ENCODE results near the gene DCN.

The DCN gene

DNA sequence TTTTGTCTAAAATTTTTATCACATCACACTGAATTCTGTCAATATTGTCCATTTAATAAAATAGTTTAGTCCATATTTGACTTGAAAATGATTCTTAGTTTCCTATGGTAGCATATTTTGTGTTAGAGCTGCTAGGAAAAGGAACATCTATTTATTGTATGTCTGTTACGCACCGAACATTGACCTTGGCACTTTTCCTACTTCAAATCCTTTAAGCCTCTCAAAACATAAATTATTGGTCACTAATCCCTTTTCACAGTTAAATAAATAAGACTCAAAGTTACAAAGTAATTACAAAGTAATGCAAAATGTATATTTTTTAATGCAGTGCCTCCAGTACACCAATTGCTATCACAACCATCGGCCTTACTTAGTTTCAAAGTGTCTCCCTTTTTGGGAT, 28.5 kb downstream of the DCN start:
- Histone ChIP-seq H3K27me3 (ENCODE audit: control insufficient read depth in 3 of 3, insufficient read depth in 3 of 3, low read depth in 1 of 3, low read length in 3 of 3) (no peaks in the 10 kb centered on the region), H2AFZ (ENCODE audit: low read length) (no peak overlapping the region), H2BK5ac (ENCODE audit: low read length) (no peak overlapping the region), H3K14ac (ENCODE audit: low read length) (no peak overlapping the region), H2BK12ac (ENCODE audit: low read length) (no peak overlapping the region), H3K4me2 (ENCODE audit: insufficient read depth, low read length, poor library complexity, severe bottlenecking) (no peak overlapping the region), H3K23ac (ENCODE audit: low read depth, low read length, poor library complexity) (no peak overlapping the region), H3K9me3 (replicated peaks in 1 of 2; ENCODE audit: control insufficient read depth in 2 of 2, insufficient read depth in 1 of 2, low read depth in 1 of 2, low read length in 2 of 2) (no peaks in the 10 kb centered on the region), H3K4me1 (ENCODE audit: control insufficient read depth in 2 of 2, insufficient read depth in 1 of 2, low read depth in 1 of 2, low read length in 2 of 2) (peaks cover 0 to 3% of the 10 kb centered on the region in 2 donors), H3K18ac (ENCODE audit: low read length) (no peak overlapping the region), H2BK120ac (ENCODE audit: low read depth, low read length) (no peak overlapping the region), H3K4ac (ENCODE audit: low read length) (no peak overlapping the region), H3K79me1 (ENCODE audit: low read depth, low read length) (no peaks in the 10 kb centered on the region), H4K91ac (ENCODE audit: low read depth, low read length, poor library complexity) (no peak overlapping the region), H2BK15ac (ENCODE audit: low read length) (no peak overlapping the region), H3K36me3 (replicated peaks in 1 of 2; ENCODE audit: control insufficient read depth in 2 of 2, insufficient read depth in 2 of 2, low read length in 2 of 2) (no peaks in the 10 kb centered on the region), H2AK5ac (ENCODE audit: low read depth, low read length) (no peak overlapping the region), H3K9ac (ENCODE audit: low read depth, low read length, poor library complexity) (no peak overlapping the region), H4K8ac (ENCODE audit: low read depth, low read length) (no peak overlapping the region), H3K4me3 (ENCODE audit: low read length in 2 of 2) (no peak overlapping the region), H3K27ac (replicated peaks; ENCODE audit: low read length) (no peak overlapping the region)
- DNase-seq (ENCODE audit: low spot score) = no peak
- no CpG with 5 or more reads among the region's 3 CpGs for WGBS, 2 donors (ENCODE audit: extremely low coverage in 2 of 2, insufficient read length in 2 of 2, insufficient replicate concordance in 1 of 2)

- Histone ChIP-seq H3K9me3 (replicated peaks in 1 of 2; ENCODE audit: control insufficient read depth in 2 of 2, insufficient read depth in 1 of 2, low read depth in 1 of 2, low read length in 2 of 2) (no peaks in the 10 kb centered on the region), H3K4me3 (ENCODE audit: low read length in 2 of 2) (no peak overlapping the region)
These were observed 38.6 kb downstream of the DCN start for GRCh38 chr12:91144053-91144452.

GRCh38 chr12:91143206-91143605, 39.4 kb downstream of the DCN start:
- H2BK5ac ChIP-seq (ENCODE audit: low read length) = no peak overlapping the region
- H2AK5ac ChIP-seq (ENCODE audit: low read depth, low read length) = no peak overlapping the region
- no peaks in the 10 kb centered on the region for H3K79me1 ChIP-seq (ENCODE audit: low read depth, low read length)
- H3K4me2 ChIP-seq (ENCODE audit: insufficient read depth, low read length, poor library complexity, severe bottlenecking) = no peak overlapping the region
- H3K27me3 ChIP-seq (ENCODE audit: control insufficient read depth in 3 of 3, insufficient read depth in 3 of 3, low read depth in 1 of 3, low read length in 3 of 3) = no peaks in the 10 kb centered on the region
- WGBS, 2 donors (ENCODE audit: extremely low coverage in 2 of 2, insufficient read length in 2 of 2, insufficient replicate concordance in 1 of 2) = no CpG with 5 or more reads among the region's 3 CpGs
- H3K18ac ChIP-seq (ENCODE audit: low read length) = no peak overlapping the region
- no peak overlapping the region for H2BK120ac ChIP-seq (ENCODE audit: low read depth, low read length)
- no peak overlapping the region for H3K4me3 ChIP-seq (ENCODE audit: low read length in 2 of 2)
- no peak overlapping the region for H3K4ac ChIP-seq (ENCODE audit: low read length)
- no peaks in the 10 kb centered on the region for H3K9me3 ChIP-seq (replicated peaks in 1 of 2; ENCODE audit: control insufficient read depth in 2 of 2, insufficient read depth in 1 of 2, low read depth in 1 of 2, low read length in 2 of 2)
- H3K9ac ChIP-seq (ENCODE audit: low read depth, low read length, poor library complexity) = no peak overlapping the region
- H4K91ac ChIP-seq (ENCODE audit: low read depth, low read length, poor library complexity) = no peak overlapping the region
- no peak for DNase-seq (ENCODE audit: low spot score)
- no peaks in the 10 kb centered on the region for H3K4me1 ChIP-seq (ENCODE audit: control insufficient read depth in 2 of 2, insufficient read depth in 1 of 2, low read depth in 1 of 2, low read length in 2 of 2)
- no peak overlapping the region for H2BK15ac ChIP-seq (ENCODE audit: low read length)
- H3K23ac ChIP-seq (ENCODE audit: low read depth, low read length, poor library complexity) = no peak overlapping the region
- H4K8ac ChIP-seq (ENCODE audit: low read depth, low read length) = no peak overlapping the region
- H2AFZ ChIP-seq (ENCODE audit: low read length) = peak overlapping the region; percentile 26
- H3K36me3 ChIP-seq (replicated peaks in 1 of 2; ENCODE audit: control insufficient read depth in 2 of 2, insufficient read depth in 2 of 2, low read length in 2 of 2) = no peaks in the 10 kb centered on the region
- no peak overlapping the region for H2BK12ac ChIP-seq (ENCODE audit: low read length)
- no peak overlapping the region for H3K27ac ChIP-seq (replicated peaks; ENCODE audit: low read length)
- H3K14ac ChIP-seq (ENCODE audit: low read length) = no peak overlapping the region

More at GRCh38 chr12:91144053-91144452, 38.6 kb downstream of the DCN start:
- H3K4me2 ChIP-seq (ENCODE audit: insufficient read depth, low read length, poor library complexity, severe bottlenecking) = no peak overlapping the region
- H3K14ac ChIP-seq (ENCODE audit: low read length) = no peak overlapping the region
- H3K79me1 ChIP-seq (ENCODE audit: low read depth, low read length) = no peaks in the 10 kb centered on the region
- no peak overlapping the region for H2BK12ac ChIP-seq (ENCODE audit: low read length)
- H2AK5ac ChIP-seq (ENCODE audit: low read depth, low read length) = no peak overlapping the region
- H3K4me1 ChIP-seq (ENCODE audit: control insufficient read depth in 2 of 2, insufficient read depth in 1 of 2, low read depth in 1 of 2, low read length in 2 of 2) = no peaks in the 10 kb centered on the region
- H2BK5ac ChIP-seq (ENCODE audit: low read length) = no peak overlapping the region
- H3K27ac ChIP-seq (replicated peaks; ENCODE audit: low read length) = no peak overlapping the region
- no peak overlapping the region for H3K9ac ChIP-seq (ENCODE audit: low read depth, low read length, poor library complexity)
- no peak overlapping the region for H3K23ac ChIP-seq (ENCODE audit: low read depth, low read length, poor library complexity)
- no CpG with 5 or more reads among the region's 2 CpGs for WGBS, 2 donors (ENCODE audit: extremely low coverage in 2 of 2, insufficient read length in 2 of 2, insufficient replicate concordance in 1 of 2)
- no peak overlapping the region for H3K4ac ChIP-seq (ENCODE audit: low read length)
- H3K27me3 ChIP-seq (ENCODE audit: control insufficient read depth in 3 of 3, insufficient read depth in 3 of 3, low read depth in 1 of 3, low read length in 3 of 3) = no peaks in the 10 kb centered on the region
- H2AFZ ChIP-seq (ENCODE audit: low read length) = no peak overlapping the region
- no peak overlapping the region for H4K91ac ChIP-seq (ENCODE audit: low read depth, low read length, poor library complexity)
- H3K18ac ChIP-seq (ENCODE audit: low read length) = no peak overlapping the region
- H2BK120ac ChIP-seq (ENCODE audit: low read depth, low read length) = no peak overlapping the region
- DNase-seq (ENCODE audit: low spot score) = no peak
- H3K36me3 ChIP-seq (replicated peaks in 1 of 2; ENCODE audit: control insufficient read depth in 2 of 2, insufficient read depth in 2 of 2, low read length in 2 of 2) = no peaks in the 10 kb centered on the region
- H2BK15ac ChIP-seq (ENCODE audit: low read length) = no peak overlapping the region
- no peak overlapping the region for H4K8ac ChIP-seq (ENCODE audit: low read depth, low read length)

GRCh38 chr12:91142221-91142631, 40.4 kb downstream of the DCN start:
- no peak overlapping the region for H2BK15ac ChIP-seq (ENCODE audit: low read length)
- no peaks in the 10 kb centered on the region for H3K4me1 ChIP-seq (ENCODE audit: control insufficient read depth in 2 of 2, insufficient read depth in 1 of 2, low read depth in 1 of 2, low read length in 2 of 2)
- H3K9ac ChIP-seq (ENCODE audit: low read depth, low read length, poor library complexity) = no peak overlapping the region
- no peak overlapping the region for H3K4me3 ChIP-seq (ENCODE audit: low read length in 2 of 2)
- H3K4me2 ChIP-seq (ENCODE audit: insufficient read depth, low read length, poor library complexity, severe bottlenecking) = no peak overlapping the region
- no peaks in the 10 kb centered on the region for H3K9me3 ChIP-seq (replicated peaks in 1 of 2; ENCODE audit: control insufficient read depth in 2 of 2, insufficient read depth in 1 of 2, low read depth in 1 of 2, low read length in 2 of 2)
- no peaks in the 10 kb centered on the region for H3K36me3 ChIP-seq (replicated peaks in 1 of 2; ENCODE audit: control insufficient read depth in 2 of 2, insufficient read depth in 2 of 2, low read length in 2 of 2)
- no peak overlapping the region for H2BK5ac ChIP-seq (ENCODE audit: low read length)
- H3K14ac ChIP-seq (ENCODE audit: low read length) = no peak overlapping the region
- no peak overlapping the region for H3K18ac ChIP-seq (ENCODE audit: low read length)
- no peak overlapping the region for H3K23ac ChIP-seq (ENCODE audit: low read depth, low read length, poor library complexity)
- WGBS, 2 donors (ENCODE audit: extremely low coverage in 2 of 2, insufficient read length in 2 of 2, insufficient replicate concordance in 1 of 2) = 100% methylated on average over 1 of the region's 3 CpGs; no CpG with 5 or more reads in 1 of the 2 donors
- no peak overlapping the region for H3K27ac ChIP-seq (replicated peaks; ENCODE audit: low read length)
- H2BK120ac ChIP-seq (ENCODE audit: low read depth, low read length) = no peak overlapping the region
- no peaks in the 10 kb centered on the region for H3K27me3 ChIP-seq (ENCODE audit: control insufficient read depth in 3 of 3, insufficient read depth in 3 of 3, low read depth in 1 of 3, low read length in 3 of 3)
- no peak overlapping the region for H2AFZ ChIP-seq (ENCODE audit: low read length)
- no peak overlapping the region for H2AK5ac ChIP-seq (ENCODE audit: low read depth, low read length)
- H3K79me1 ChIP-seq (ENCODE audit: low read depth, low read length) = no peaks in the 10 kb centered on the region
- no peak for DNase-seq (ENCODE audit: low spot score)
- H4K91ac ChIP-seq (ENCODE audit: low read depth, low read length, poor library complexity) = no peak overlapping the region
- H2BK12ac ChIP-seq (ENCODE audit: low read length) = no peak overlapping the region
- no peak overlapping the region for H4K8ac ChIP-seq (ENCODE audit: low read depth, low read length)
- H3K4ac ChIP-seq (ENCODE audit: low read length) = no peak overlapping the region
